Sigmoid colon (tissue), 7 donors: ENCODE results near the gene PPIL3. TPM values are rescaled to one million over a fixed set of nuclear protein-coding genes. Genes with fewer than 3 reads are reported as not detected.

Experiments used
- DNase-seq: peaks from one replicate; pipeline ENCODE4 v3.0.0-alpha.2; 2019
- H3K27ac ChIP-seq, 4 donors: fragments of 200-600 bp; sonication (generic); one replicate each; pipeline ENCODE4 v1.5.1; 2016 to 2019; ENCODE audit warnings: mild to moderate bottlenecking in 1 of 4
- H3K27me3 ChIP-seq, 3 donors: fragments of 200-600 bp; sonication (generic); one replicate each; pipeline ENCODE4 v1.5.1; 2019; ENCODE audit warnings: mild to moderate bottlenecking in 1 of 3
- H3K36me3 ChIP-seq, 4 donors: fragments of 200-600 bp; sonication (generic); one replicate each; pipeline ENCODE4 v1.5.1; 2016 to 2019
- H3K4me1 ChIP-seq, 4 donors: fragments of 200-600 bp; sonication (generic); one replicate each; pipeline ENCODE4 v1.5.1; 2017 to 2019
- H3K4me3 ChIP-seq, 4 donors: fragments of 200-600 bp; sonication (generic); one replicate each; pipeline ENCODE4 v1.5.1; 2017 to 2019; ENCODE audit warnings: mild to moderate bottlenecking in 2 of 4, moderate library complexity in 1 of 4
- H3K9me3 ChIP-seq, 4 donors: fragments of 200-600 bp in 3 of 4; sonication (generic) in 3 of 4; one replicate each; pipeline versions ENCODE4 v1.5.1 to v1.6.1; 2013 to 2019
- CTCF ChIP-seq, 4 experiments: fragments of 450-650 bp in 3 of 4; fragments of 200-600 bp in 1 of 4; IDR thresholded peaks; one replicate each; pipeline ENCODE4 v1.5.1; 2016 to 2019; ENCODE audit warnings: antibody characterized with exemption in 4 of 4, mild to moderate bottlenecking in 3 of 4, moderate library complexity in 2 of 4
- EP300 ChIP-seq, 4 donors: sonication (generic); formaldehyde crosslinking; IDR thresholded peaks; one replicate each; pipeline ENCODE4 v1.6.1; 2017; ENCODE audit warnings: antibody characterized with exemption in 4 of 4
- POLR2A ChIP-seq, 2 donors: fragments of 450-650 bp; IDR thresholded peaks; one replicate each; pipeline ENCODE4 v1.6.1; 2016; ENCODE audit warnings: antibody characterized with exemption in 2 of 2, mild to moderate bottlenecking in 2 of 2, moderate library complexity in 2 of 2
- POLR2AphosphoS5 ChIP-seq, 4 donors: sonication (generic); formaldehyde crosslinking; IDR thresholded peaks; one replicate each; pipeline ENCODE4 v1.6.1; 2017; ENCODE audit warnings: antibody characterized with exemption in 4 of 4
- WGBS, 2 donors: extraction: QIAGEN DNeasy Blood & Tissue Kit; methylation state at CpG; one replicate each; pipeline ENCODE4 v1.1.7; 2013; 5-methylcytosine and 5-hydroxymethylcytosine counted together
- intact Hi-C: fragments of 100-400 bp; cut with DNase I; formaldehyde crosslinking; loops from one replicate; pipeline ENCODE4 v1.15.1; 2023
- polyA plus RNA-seq, 3 donors: library from polyadenylated mRNA; stranded (reverse); fragments of 200-250 nt; gene quantifications; one replicate each; pipeline ENCODE4 v1.2.3, GENCODE V29; 2013
- total RNA-seq, 4 donors: library from RNA; depleted of rRNA; stranded (reverse); fragments of >200 nt; gene quantifications; one replicate each; pipeline ENCODE4 v1.1.0, GENCODE V29; 2016
- donor health status: healthy with polysubstance abuse.
- donor health status: Bipolar disorder and iron deficiency.
- donor health status: healthy.

PPIL3 gene
- total and polyA plus RNA-seq, 7 donors: 11.8 to 116 (median 27.7) TPM

- WGBS, 2 donors: 74 to 82% methylated on average over 3 of the region's 3 CpGs
- no peaks in the 10 kb centered on the region for H3K9me3 ChIP-seq
- H3K27me3 ChIP-seq: no peaks in the 10 kb centered on the region
- H3K36me3 ChIP-seq: peaks cover 0 to 58% (median 8%) of the 10 kb centered on the region in 4 donors
- no peak for TF ChIP-seq POLR2A (IDR thresholded peaks at IDR 0.05)
- no peak for TF ChIP-seq CTCF (IDR thresholded peaks at IDR 0.05)
- no peak for TF ChIP-seq EP300 (IDR thresholded peaks at IDR 0.05)
- no peak for TF ChIP-seq POLR2AphosphoS5 (IDR thresholded peaks at IDR 0.05)
- H3K4me1 ChIP-seq: no peaks in the 10 kb centered on the region
- no peak overlapping the region for H3K27ac ChIP-seq
- intact Hi-C loops: no loop called here
- DNase-seq: no peak
- H3K4me3 ChIP-seq: no peak overlapping the region
Observed at GRCh38 chr2:200871151-200871550, 17.7 kb downstream of the PPIL3 start.

GRCh38 chr2:200869014-200869413, 19.9 kb downstream of the PPIL3 start:
- Histone ChIP-seq H3K36me3 (peaks cover 0 to 37% (median 2%) of the 10 kb centered on the region in 4 donors), H3K27me3 (no peaks in the 10 kb centered on the region), H3K4me1 (peaks cover 0 to 8% (median 7%) of the 10 kb centered on the region in 4 donors), H3K9me3 (no peaks in the 10 kb centered on the region), H3K27ac (no peak overlapping the region), H3K4me3 (no peak overlapping the region)
- WGBS, 2 donors: 90 to 92% methylated on average over 2 of the region's 2 CpGs
- no peak for DNase-seq
- intact Hi-C loops: loop anchor here (10.0 kb wide), 1 partner anchor 776 kb away; the partner anchor contains the start of gene TMEM237
- TF ChIP-seq POLR2AphosphoS5 (IDR thresholded peaks at IDR 0.05): no peak
- no peak for TF ChIP-seq EP300 (IDR thresholded peaks at IDR 0.05)
- TF ChIP-seq CTCF (IDR thresholded peaks at IDR 0.05): no peak
- TF ChIP-seq POLR2A (IDR thresholded peaks at IDR 0.05): no peak

DNA sequence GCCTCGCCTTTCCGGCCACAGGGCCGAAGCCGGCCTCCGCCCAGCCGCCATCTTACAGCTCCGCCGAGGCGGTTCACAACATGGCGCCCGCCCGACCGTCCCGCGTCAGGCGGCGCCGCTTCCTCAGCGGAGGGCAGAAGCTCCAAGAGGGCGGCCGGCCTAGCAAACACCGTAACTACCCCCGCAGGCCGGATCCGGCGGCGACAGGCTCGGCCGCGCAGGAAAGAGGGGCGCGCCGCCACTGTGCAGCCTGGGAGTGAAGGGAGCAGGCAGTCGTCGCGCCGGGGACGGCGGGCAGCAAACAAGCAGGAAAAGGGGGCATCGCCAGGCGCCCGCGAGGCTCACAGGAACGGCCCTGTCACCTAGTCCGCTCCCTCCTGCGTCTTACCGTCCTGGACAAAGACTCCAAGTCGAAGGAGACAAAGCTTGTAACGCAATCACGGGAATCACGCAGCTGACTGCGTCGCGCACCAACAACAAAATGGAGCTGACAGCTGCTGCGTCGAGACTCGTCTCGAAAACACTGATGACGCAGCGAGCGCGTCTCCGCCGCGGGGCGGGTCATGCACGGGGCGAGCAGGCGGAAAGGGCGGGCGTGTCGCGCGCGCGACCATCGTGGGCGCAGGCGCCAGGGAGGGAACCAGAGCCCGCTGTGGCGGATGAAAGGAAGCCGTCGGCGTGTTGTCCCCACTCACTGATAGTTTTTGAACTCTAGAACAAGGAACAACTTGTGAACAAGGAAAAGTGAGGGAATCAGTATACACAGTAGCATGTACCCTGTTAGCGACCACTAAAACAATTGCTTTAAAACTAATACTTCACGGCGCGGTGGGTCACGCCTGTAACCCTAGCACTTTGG, 24.5 kb downstream of the PPIL3 start, which contains the start of gene CLK1:
CLK1 (minus strand) TSS at position 483 of the 859 bp plus-strand sequence. CDS start 2,796 bp downstream, outside the sequence.
- Histone ChIP-seq H3K36me3 (peaks cover 0 to 13% (median 2%) of the 10 kb centered on the region in 4 donors), H3K27ac (peak within 1 kb of the TSS; percentile 100), H3K4me3 (peak within 1 kb of the TSS; percentile 90 to 100 (median 96)), H3K4me1 (peaks cover 0 to 35% (median 27%) of the 10 kb centered on the region in 4 donors), H3K27me3 (no peaks in the 10 kb centered on the region), H3K9me3 (no peaks in the 10 kb centered on the region)
- TF ChIP-seq CTCF (IDR thresholded peaks at IDR 0.05) (no peak), POLR2AphosphoS5 (IDR thresholded peaks at IDR 0.05) (peak; percentile 100), EP300 (IDR thresholded peaks at IDR 0.05) (peak in 1 of 4 donors; percentile 95), POLR2A (IDR thresholded peaks at IDR 0.05) (peak; percentile 99)
- 0 to 2% methylated on average over 89 of the region's 89 CpGs for WGBS, 2 donors
- intact Hi-C loops: loop anchor here (1.0 to 10.0 kb wide), 4 partner anchors 24 to 780 kb away; partner anchors contain the start of genes ORC2 and TMEM237
- peak; percentile 98 for DNase-seq

- intact Hi-C loops: loop anchor here (1.0 to 10.0 kb wide), 4 partner anchors 25 to 781 kb away; partner anchors contain the start of genes ORC2 and TMEM237
- H3K4me3 ChIP-seq: peak overlapping the region; percentile 90 to 100 (median 96)
- 0% methylated on average over 19 of the region's 19 CpGs for WGBS, 2 donors
- H3K36me3 ChIP-seq: peaks cover 2 to 19% (median 7%) of the 10 kb centered on the region in 4 donors
- TF ChIP-seq EP300 (IDR thresholded peaks at IDR 0.05) (no peak), POLR2A (IDR thresholded peaks at IDR 0.05) (no peak), CTCF (IDR thresholded peaks at IDR 0.05) (no peak), POLR2AphosphoS5 (IDR thresholded peaks at IDR 0.05) (no peak)
- H3K27ac ChIP-seq: peak overlapping the region; percentile 100
- no peak for DNase-seq
- no peaks in the 10 kb centered on the region for H3K9me3 ChIP-seq
- peaks cover 0 to 41% (median 33%) of the 10 kb centered on the region in 4 donors for H3K4me1 ChIP-seq
- no peaks in the 10 kb centered on the region for H3K27me3 ChIP-seq
Observed at GRCh38 chr2:200863782-200864175, 25.1 kb downstream of the PPIL3 start.
